ENCODE data around the gene RAPGEF4. TPM values are rescaled to one million over a fixed set of nuclear protein-coding genes. Genes with fewer than 3 reads are reported as not detected.
A peak's percentile ranks its signal among the peaks of the same experiment; 100 is the strongest.

The RAPGEF4 gene
- total and polyA plus RNA-seq, 9 of the 15 experiments (the other 6 are each of a cell fraction or from before 2014, with no cell fraction given) = 0.04 to 0.33 (median 0.13) TPM; not detected in 6

- TF ChIP-seq, protein P1, sequence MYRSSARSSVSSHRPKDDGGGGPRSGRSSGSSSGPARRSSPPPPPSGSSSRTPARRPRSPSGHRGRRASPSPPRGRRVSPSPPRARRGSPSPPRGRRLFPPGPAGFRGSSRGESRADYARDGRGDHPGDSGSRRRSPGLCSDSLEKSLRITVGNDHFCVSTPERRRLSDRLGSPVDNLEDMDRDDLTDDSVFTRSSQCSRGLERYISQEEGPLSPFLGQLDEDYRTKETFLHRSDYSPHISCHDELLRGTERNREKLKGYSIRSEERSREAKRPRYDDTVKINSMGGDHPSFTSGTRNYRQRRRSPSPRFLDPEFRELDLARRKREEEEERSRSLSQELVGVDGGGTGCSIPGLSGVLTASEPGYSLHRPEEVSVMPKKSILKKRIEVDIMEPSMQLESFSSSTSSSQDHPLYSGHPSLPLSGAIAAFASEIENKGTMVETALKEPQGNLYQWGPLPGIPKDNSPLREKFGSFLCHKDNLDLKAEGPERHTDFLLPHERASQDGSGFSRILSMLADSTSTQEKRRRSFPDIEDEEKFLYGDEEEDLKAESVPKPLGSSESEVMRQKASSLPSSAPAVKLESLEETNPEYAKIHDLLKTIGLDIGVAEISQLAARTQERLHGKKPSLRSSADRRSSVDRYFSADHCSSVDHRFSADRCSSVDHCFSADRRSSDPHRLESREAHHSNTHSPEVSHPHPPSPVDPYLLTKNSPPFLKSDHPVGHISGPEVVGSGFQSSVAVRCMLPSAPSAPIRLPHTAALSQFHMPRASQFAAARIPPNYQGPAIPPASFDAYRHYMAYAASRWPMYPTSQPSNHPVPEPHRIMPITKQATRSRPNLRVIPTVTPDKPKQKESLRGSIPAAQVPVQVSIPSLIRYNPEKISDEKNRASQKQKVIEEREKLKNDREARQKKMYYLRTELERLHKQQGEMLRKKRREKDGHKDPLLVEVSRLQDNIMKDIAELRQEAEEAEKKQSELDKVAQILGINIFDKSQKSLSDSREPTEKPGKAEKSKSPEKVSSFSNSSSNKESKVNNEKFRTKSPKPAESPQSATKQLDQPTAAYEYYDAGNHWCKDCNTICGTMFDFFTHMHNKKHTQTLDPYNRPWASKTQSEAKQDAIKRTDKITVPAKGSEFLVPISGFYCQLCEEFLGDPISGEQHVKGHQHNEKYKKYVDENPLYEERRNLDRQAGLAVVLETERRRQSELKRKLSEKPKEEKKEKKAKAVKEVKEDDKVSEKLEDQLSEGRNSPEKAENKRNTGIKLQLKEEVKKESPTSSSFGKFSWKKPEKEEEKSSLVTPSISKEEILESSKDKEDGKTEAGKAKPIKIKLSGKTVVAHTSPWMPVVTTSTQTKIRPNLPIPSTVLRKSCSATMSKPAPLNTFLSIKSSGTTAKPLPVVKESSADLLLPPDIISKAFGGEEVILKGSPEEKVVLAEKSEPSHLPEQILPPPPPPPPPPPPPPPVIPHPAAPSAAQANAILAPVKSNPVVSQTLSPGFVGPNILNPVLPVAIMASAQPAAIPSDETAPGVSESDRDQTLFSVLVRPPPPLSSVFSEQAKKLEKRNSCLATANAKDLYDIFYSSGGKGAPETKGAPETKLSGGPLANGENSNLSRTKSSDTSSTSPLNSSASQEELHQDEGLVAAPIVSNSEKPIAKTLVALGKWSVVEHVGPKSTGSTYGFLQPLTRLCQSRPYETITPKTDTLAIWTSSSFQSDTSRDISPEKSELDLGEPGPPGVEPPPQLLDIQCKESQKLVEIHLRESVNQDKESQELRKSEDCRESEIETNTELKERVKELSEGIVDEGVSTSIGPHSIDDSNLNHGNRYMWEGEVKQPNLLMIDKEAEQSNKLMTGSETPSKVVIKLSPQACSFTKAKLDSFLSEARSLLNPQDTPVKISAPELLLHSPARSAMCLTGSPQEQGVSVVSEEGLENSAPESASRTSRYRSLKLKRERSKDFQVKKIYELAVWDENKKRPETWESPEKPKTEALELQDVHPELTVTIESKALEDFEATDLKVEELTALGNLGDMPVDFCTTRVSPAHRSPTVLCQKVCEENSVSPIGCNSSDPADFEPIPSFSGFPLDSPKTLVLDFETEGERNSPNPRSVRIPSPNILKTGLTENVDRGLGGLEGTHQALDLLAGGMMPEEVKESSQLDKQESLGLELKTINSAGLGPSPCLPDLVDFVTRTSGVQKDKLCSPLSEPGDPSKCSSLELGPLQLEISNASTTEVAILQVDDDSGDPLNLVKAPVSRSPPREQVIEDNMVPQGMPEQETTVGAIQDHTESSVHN (IDR thresholded peaks at IDR 0.05; ENCODE audit: borderline replicate concordance in 1 of 2, low read depth in 1 of 2) = 0 out of 4 replicates have a peak, but pooled peaks of 1 of the 2 experiments have one; percentile 18
- TF ChIP-seq ATF7 (IDR thresholded peaks at IDR 0.05) = peak; percentile 40; the same call in 1 of the 2 replicates
- peak; percentile 73 for TF ChIP-seq MTA3 (IDR thresholded peaks at IDR 0.05; ENCODE audit: borderline replicate concordance)
- TF ChIP-seq GABPB1 (CRISPR knock-in tag; IDR thresholded peaks at IDR 0.05) = 0 out of 2 replicates have a peak, but pooled peaks have one; percentile 20
- TF ChIP-seq TGIF2 (CRISPR knock-in tag; IDR thresholded peaks at IDR 0.05) = 0 out of 2 replicates have a peak, but pooled peaks have one; percentile 56
- peak; percentile 33; the same call in 1 of the 2 replicates for TF ChIP-seq ZBTB40 (IDR thresholded peaks at IDR 0.05)
- no peak for TF ChIP-seq ZBTB40 (CRISPR knock-in tag; IDR thresholded peaks at IDR 0.05)
- TF ChIP-seq ZNF41 (CRISPR knock-in tag; conservative IDR thresholded peaks at IDR 0.05) = no peak
- TF ChIP-seq SOX6 (IDR thresholded peaks at IDR 0.05) = peak; percentile 40; the same call in 1 of the 2 replicates
These were observed 339.6 kb downstream of the RAPGEF4 start (continued) for GRCh38 chr2:173075056-173075780.

Measured in K562 (cell line).